ENCODE results near the gene PLAC9.
"Not testable (repeated sequence)": the region's sequence is repeated elsewhere in the genome, so short reads cannot be mapped to it uniquely, and the experiment has no call there.

Gene PLAC9

GRCh38 chr10:80139265-80139664, 6.7 kb downstream of the PLAC9 start:
- no peak for DNase-seq (ENCODE audit: low spot score)

GRCh38 chr10:80140251-80140650, 7.7 kb downstream of the PLAC9 start:
- no peak for DNase-seq (ENCODE audit: low spot score)

DNA sequence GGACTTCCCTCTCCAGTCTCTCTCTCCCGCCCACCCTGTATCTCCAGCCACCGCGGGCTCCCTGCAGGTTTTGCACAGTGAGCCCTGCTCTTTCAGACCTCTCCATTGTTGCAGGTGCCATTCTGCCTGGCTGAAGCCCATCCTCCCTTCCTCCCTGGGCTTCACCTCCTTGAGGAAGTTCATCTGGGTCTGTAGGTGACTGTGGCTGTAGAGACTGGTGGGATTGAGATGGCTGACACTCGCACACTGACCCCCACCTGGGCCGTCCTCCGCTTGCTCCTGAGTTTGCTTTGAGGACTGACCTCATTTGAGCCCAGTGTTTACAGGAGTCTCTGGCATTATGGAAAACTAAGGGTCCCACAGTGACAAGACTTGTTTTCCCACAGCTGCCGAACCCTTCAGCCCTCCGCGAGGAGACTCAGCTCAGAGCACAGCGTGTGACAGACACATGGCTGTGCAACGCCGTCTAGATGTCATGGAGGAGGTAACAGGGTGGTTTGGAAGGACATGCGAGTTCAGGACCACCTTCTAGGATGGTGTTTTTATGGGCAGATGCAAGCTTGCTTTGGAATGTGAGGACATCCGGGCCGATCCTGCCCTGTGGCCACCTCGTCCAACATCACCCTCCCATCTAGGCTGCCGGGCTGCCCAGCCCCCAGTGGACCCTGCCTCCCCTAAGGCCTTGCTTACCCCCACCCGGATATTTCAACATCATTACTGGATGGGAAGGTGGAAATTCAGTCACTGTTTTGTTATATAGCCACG, 9.3 kb downstream of the PLAC9 start:
- DNase-seq (ENCODE audit: low spot score): no peak

DNA sequence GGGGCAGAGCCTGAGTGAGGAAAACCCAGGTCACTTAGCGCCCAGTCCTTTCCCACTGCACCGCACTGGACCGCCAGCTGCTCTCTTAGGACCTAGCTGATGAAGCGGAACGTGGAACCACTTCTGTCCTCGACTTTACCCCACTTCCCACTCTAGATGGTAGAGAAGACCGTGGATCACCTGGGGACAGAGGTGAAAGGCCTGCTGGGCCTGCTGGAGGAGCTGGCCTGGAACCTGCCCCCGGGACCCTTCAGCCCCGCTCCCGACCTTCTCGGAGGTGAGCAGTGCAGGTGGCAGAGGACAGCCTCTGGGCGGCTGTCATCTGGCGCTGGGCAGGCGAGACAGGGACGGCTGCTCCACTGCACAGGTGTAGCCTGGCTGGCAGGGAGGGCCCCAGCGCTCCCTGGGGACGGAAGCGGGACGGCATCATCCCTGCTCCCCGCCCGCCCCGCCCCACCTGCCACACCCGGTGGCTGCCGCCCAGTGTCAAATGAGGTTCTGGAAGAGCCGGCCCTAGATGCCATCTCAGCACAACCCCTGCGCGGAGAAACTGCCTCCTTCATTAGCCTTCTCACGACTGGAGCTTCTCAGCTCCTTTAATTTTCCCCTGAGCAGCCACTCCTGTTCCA, 11.7 kb downstream of the PLAC9 start:
- no peak for DNase-seq (ENCODE audit: low spot score)

- DNase-seq (ENCODE audit: low spot score): no peak
Observed at GRCh38 chr10:80144696-80145131, 12.2 kb downstream of the PLAC9 start.

DNA sequence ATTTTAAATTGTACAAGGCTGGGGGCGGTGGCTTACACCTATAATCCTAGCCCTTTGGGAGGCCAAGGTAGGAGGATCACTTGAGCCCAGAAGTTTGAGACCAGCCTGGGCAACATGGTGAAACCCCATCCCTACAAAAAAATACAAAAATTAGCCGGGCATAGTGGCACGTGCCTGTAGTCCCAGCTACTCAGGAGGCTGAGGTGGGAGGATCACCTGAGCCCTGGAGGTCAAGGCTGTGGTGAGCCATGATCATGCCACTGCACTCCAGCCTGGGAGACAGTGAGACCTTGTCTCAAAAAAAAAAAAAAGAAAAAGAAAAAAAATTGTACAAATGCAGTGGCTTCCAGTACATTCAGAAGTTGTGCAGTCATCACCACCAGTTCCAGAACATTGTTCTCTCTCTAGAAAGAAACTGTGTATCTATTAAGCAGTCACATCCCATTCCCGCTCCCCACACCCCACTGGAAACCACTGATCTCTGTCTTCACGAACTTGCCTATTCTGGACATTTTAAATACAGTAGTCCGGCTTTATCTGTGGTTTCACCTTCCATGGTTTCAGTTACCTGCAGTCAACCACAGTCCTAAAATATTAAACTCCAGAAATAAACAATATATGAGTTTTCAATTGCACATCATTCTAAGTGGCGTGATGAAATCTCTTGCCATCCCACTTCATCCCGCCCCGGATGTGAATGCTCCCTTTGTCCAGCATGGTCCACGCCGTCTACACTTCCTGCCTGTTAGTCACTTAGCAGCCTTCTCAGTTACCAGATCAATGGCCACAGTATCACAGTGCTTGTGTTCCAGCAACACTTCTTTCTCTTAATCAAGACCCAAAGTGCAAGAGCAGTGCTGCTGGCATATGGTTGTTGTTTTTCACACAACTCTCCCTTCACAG, 13.1 kb downstream of the PLAC9 start:
- DNase-seq (ENCODE audit: low spot score): not testable (repeated sequence)

DNA sequence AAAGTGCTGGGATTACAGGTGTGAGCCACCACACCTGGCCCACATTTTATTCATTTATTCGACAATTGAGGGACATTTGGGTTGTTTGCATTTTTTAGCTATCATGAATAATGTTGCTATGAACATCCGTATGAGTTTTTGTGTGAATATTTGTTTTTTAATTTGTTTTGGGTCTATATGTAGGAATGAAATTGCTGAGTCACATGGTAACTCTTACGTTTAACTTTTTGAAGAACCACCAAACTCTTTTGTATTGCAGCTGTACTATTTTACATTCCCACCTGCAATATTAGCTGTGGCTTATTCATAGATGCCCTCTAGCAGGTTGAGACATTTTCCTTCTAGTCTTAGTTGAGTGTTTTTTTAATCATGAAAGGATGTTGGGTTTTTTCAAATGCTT, 14.4 kb downstream of the PLAC9 start:
- no peak for DNase-seq (ENCODE audit: low spot score)

- DNase-seq (ENCODE audit: low spot score): no peak
Observed at GRCh38 chr10:80148166-80148805, 15.8 kb downstream of the PLAC9 start.

GRCh38 chr10:80149123-80149522, 16.6 kb downstream of the PLAC9 start:
- no peak for DNase-seq (ENCODE audit: low spot score)

- no peak for DNase-seq (ENCODE audit: low spot score)
Observed at GRCh38 chr10:80150172-80150571, 17.6 kb downstream of the PLAC9 start.

DNA sequence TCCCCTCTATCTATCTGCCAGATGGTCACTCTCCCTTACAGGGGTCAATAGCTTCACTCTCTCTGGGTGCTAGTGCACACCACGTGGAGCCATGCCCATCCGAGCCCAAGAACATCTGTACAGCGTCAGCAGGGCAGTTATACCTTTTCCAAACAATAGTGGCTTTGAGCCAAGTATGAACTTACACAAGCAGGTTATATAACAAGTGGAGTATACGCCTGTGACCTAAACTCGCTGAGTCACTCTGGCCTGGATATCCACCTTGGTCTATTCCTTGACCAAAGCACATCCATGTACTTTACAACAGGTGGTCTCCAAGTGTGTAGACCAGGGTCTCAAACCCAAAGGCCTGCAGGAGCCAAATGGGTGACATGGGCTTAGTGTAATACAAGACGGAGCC, 20.3 kb downstream of the PLAC9 start:
- no peak for DNase-seq (ENCODE audit: low spot score)

DNA sequence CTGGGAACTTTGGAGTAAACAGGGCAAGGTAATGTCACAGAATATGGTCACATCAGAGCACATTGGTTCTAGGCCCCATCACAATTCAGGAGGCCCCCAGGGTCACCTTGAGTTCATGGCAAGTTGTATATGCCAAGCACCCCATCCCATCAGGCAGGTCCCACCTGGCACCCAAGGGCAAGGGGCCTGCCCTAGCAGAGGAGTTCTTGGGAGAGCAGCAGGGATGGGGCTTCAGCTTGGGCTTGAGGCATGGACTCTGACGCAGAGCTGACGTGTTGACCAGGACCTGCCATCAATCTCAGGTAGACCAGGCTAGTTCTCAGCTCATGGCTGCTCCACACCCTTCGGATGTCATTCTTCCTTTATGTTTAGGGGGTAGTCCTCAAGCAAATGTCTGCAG, 20.9 kb downstream of the PLAC9 start:
- no peak for DNase-seq (ENCODE audit: low spot score)

- DNase-seq (ENCODE audit: low spot score): no peak
Observed at GRCh38 chr10:80154626-80154977, 22.1 kb downstream of the PLAC9 start.

GRCh38 chr10:80154978-80155695, 22.6 kb downstream of the PLAC9 start:
- peak; percentile 83 for DNase-seq (ENCODE audit: low spot score)

GRCh38 chr10:80155696-80156215, 23.2 kb downstream of the PLAC9 start:
- no peak for DNase-seq (ENCODE audit: low spot score)

GRCh38 chr10:80156216-80156615, 23.7 kb downstream of the PLAC9 start:
- no peak for DNase-seq (ENCODE audit: low spot score)

- DNase-seq (ENCODE audit: low spot score): no peak
Observed at GRCh38 chr10:80157561-80157960, 25.0 kb downstream of the PLAC9 start.

GRCh38 chr10:80158126-80158525, 25.6 kb downstream of the PLAC9 start:
- no peak for DNase-seq (ENCODE audit: low spot score)

GRCh38 chr10:80158598-80159127, 26.1 kb downstream of the PLAC9 start:
- DNase-seq (ENCODE audit: low spot score): peak; percentile 88

GRCh38 chr10:80159166-80159873, 26.8 kb downstream of the PLAC9 start:
- no peak for DNase-seq (ENCODE audit: low spot score)

Measured in hepatic stellate cell (primary cell).